Thyroid gland (tissue), 4 donors: ENCODE results near the gene CRELD1.
A peak's percentile ranks its signal among the peaks of the same experiment; 100 is the strongest.

Source experiments
- CTCF ChIP-seq, 6 experiments: fragments of 200-600 bp in 3 of 6; fragments of 450-650 bp in 3 of 6; sonication (generic) in 3 of 6; IDR thresholded peaks; one replicate each; pipeline ENCODE4 v1.5.1; 2016 to 2019; ENCODE audit warnings: antibody characterized with exemption in 6 of 6, mild to moderate bottlenecking in 2 of 6, inconsistent platforms in 1 of 6, moderate library complexity in 1 of 6
- POLR2A ChIP-seq, 2 donors: fragments of 450-650 bp; IDR thresholded peaks; one replicate each; pipeline ENCODE4 v1.6.1; 2017; ENCODE audit warnings: antibody characterized with exemption in 2 of 2, mild to moderate bottlenecking in 2 of 2, moderate library complexity in 1 of 2

GRCh38 chr3:9976721-9977709 is 43.4 kb downstream of the CRELD1 start:
- no peak for TF ChIP-seq CTCF (IDR thresholded peaks at IDR 0.05)
- TF ChIP-seq POLR2A (IDR thresholded peaks at IDR 0.05) = peak in 1 of 2 donors; percentile 8
